NCI-H748 (cell line): ENCODE data around the gene IL2RG.
A peak's percentile ranks its signal among the peaks of the same experiment; 100 is the strongest.

Experiments used
- DNase-seq: peaks from one replicate; lab custom pipeline; 2025; ENCODE audit not compliant: unreplicated experiment; lab: John Stamatoyannopoulos, UW

The IL2RG gene

GRCh38 chrX:71081330-71082123 lies 29.9 kb downstream of the IL2RG start:
- DNase-seq, result peak; percentile 1

DNA sequence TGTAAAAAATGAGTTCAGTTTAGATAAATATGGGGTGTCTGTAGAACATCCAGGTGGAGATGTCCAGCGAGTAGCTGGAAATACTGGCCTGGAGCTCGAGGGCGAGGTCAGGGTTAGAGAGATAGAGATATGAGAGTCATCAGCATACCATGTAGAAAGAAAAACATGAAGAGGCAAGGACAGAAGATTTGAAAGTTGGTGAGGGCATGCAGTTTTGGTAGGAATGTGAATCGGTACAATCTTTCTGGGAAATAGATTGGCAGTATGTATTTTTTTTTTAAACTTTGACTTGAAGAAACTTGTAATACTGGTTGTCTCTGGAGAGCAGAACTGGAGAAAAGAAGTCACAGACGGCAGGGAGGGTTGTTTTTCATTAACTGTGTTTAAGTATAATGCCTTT lies 40.8 kb downstream of the IL2RG start:
- no peak for DNase-seq

- DNase-seq, result peak; percentile 97
Measured at GRCh38 chrX:71068044-71068918, 43.1 kb downstream of the IL2RG start, which contains the start of gene SNX12. Gene SNX12, minus strand, starts transcription at chrX:71068334. Its CDS starts 28 bp downstream, at chrX:71068306.

DNA sequence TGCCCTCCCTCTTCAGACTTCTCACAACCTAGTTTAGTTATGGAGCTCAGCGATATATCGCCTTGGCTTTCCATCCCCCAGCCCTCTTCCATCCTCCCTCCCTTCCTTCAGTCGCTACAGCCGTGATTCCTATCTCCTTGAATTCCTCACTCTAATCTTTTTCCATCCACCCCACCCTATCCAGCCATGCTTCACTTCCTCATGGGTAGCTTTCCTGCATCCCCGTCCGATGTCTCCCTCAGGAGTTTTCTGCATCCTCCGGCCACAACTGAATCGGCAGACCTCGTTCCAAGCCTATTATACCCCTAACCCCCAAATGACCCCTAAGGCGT lies 43.7 kb downstream of the IL2RG start:
- DNase-seq, result no peak

- DNase-seq, result no peak
Measured at GRCh38 chrX:71067089-71067488, 44.3 kb downstream of the IL2RG start.

- DNase-seq, result no peak
Measured at GRCh38 chrX:71060127-71060526, 51.2 kb downstream of the IL2RG start.

GRCh38 chrX:71057848-71058530 lies 53.4 kb downstream of the IL2RG start:
- no peak for DNase-seq
